H1 (cell line): ENCODE measurements around the gene INPP4A. TPM values are rescaled to one million over a fixed set of nuclear protein-coding genes. Genes with fewer than 3 reads are reported as not detected.

Experiments used
- CEBPB ChIP-seq: IDR thresholded peaks from 2 replicates; pipeline ENCODE4 v1.6.1; 2012; ENCODE audit warnings: low read depth, low read length
- HDAC2 ChIP-seq, 2 experiments: fragments of 300-600 bp in 1 of 2; sonication (generic) in 1 of 2; IDR thresholded peaks; 2 replicates each; pipeline ENCODE4 v1.6.1; 2011 to 2012; ENCODE audit warnings: low read depth in 2 of 2, low read length in 2 of 2, mild to moderate bottlenecking in 2 of 2, moderate library complexity in 2 of 2, borderline replicate concordance in 1 of 2, inconsistent platforms in 1 of 2
- POU5F1 ChIP-seq: IDR thresholded peaks from 2 replicates; pipeline ENCODE4 v1.6.1; 2011; ENCODE audit warnings: low read depth, mild to moderate bottlenecking, low read length, moderate library complexity
- SIRT6 ChIP-seq: IDR thresholded peaks from one replicate; pipeline ENCODE4 v1.7.1; 2012; ENCODE audit warnings: low read length, inconsistent platforms
- polyA plus RNA-seq, 7 experiments: library from polyadenylated mRNA; depleted of rRNA in 3 of 7; stranded (reverse) in 5 of 7; unstranded in 2 of 7; fragments of >200 nt in 5 of 7; fragments of 200-250 nt in 2 of 7; gene quantifications; 1 replicate in 5 of 7; 2 replicates in 1 of 7; 4 replicates in 1 of 7; pipeline versions ENCODE4 v1.2.1 to v1.2.3, GENCODE V29; 2011 to 2013; ENCODE audit warnings: missing spikeins in 2 of 7, mixed read lengths in 2 of 7
- total RNA-seq: library from RNA; stranded (reverse); fragmentation: NEBNext Ultra II Directional; extraction: Animal tissue kit (Norgen Biotek cat#: 25700); gene quantifications from 2 replicates; pipeline ENCODE4 v1.2.1, GENCODE V29; 2021

INPP4A gene
- total and polyA plus RNA-seq, 2 of the 8 experiments (the other 6 are each of a cell fraction or from before 2014, with no cell fraction given): 25.6 to 34.3 TPM

GRCh38 chr2:98543214-98543613 lies 98.6 kb downstream of the INPP4A start (continued):
- TF ChIP-seq HDAC2 (IDR thresholded peaks at IDR 0.05; ENCODE audit: borderline replicate concordance in 1 of 2, low read depth in 2 of 2, low read length in 2 of 2) (no peak), SIRT6 (no peak), POU5F1 (no peak), CEBPB (no peak)
